Measurements from ENCODE around the gene CNIH2. TPM values are rescaled to one million over a fixed set of nuclear protein-coding genes. Genes with fewer than 3 reads are reported as not detected.
A peak's percentile ranks its signal among the peaks of the same experiment; 100 is the strongest.

The CNIH2 gene
- total and polyA plus RNA-seq, 2 of the 8 experiments (the other 6 are each of a cell fraction or from before 2014, with no cell fraction given), result 12.5 to 15.8 TPM

DNA sequence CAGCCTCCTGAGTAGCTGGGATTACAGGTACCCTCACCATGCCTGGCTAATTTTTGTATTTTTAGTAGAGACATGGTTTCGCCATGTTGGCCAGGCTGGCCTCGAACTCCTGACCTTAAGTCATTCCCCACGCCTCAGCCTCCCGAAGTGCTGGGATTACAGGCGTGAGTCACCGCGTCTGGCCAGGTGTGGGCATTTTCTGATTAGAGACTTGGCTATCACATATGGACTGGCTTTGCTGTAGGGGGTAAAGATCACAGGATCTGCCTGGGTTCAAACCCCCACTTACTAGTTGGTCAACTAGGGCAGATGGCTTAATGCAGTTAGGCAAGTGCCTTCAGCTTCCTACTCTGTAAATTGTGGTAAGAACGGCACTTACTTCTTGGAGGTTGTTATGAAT, 32.3 kb downstream of the CNIH2 start:
- POLR2A ChIA-PET (ENCODE audit: partially characterized antibody), result interaction anchor here (1.2 to 4.1 kb wide), 7 partner anchors 10 to 60 kb away, joined by 3 to 16 read pairs (median 5); partner anchors contain the start of genes BRMS1 and TMEM151A
- 0 out of 2 replicates have a peak overlapping the region, but pooled peaks have one; percentile 4 for H2BK12ac ChIP-seq (ENCODE audit: low read depth, low read length)
- no peak overlapping the region for H3K4me3 ChIP-seq (ENCODE audit: extremely low read depth in 1 of 4, insufficient read depth in 2 of 4, low read depth in 3 of 4, low read length in 4 of 4)
- no peak overlapping the region for H3K23ac ChIP-seq (ENCODE audit: insufficient read length)
- no peaks in the 10 kb centered on the region for H4K20me1 ChIP-seq (replicated peaks in 1 of 2; ENCODE audit: control insufficient read depth in 1 of 2, insufficient read depth in 2 of 2, low read length in 2 of 2)
- H3K56ac ChIP-seq (replicated peaks; ENCODE audit: insufficient read length, low read depth, low read length), result no peak overlapping the region
- FAIRE-seq (no peak), DNase-seq (ENCODE audit: low read depth in 1 of 2, low spot score in 2 of 2) (no peak)
- no peaks in the 10 kb centered on the region for H3K79me2 ChIP-seq (ENCODE audit: control insufficient read depth in 1 of 2, insufficient read depth in 2 of 2, low read length in 2 of 2)
- no peak for TF ChIP-seq HDAC6 (IDR thresholded peaks at IDR 0.05; ENCODE audit: low read depth, low read length)
- no peak for TF ChIP-seq SAP30 (IDR thresholded peaks at IDR 0.05; ENCODE audit: insufficient read depth, insufficient replicate concordance, low read length)
- TF ChIP-seq NANOG (IDR thresholded peaks at IDR 0.05; ENCODE audit: insufficient read depth, low read depth, low read length, poor library complexity, severe bottlenecking), result no peak
- TF ChIP-seq ZNF274 (IDR thresholded peaks at IDR 0.05; ENCODE audit: borderline replicate concordance, extremely low read depth, low read length), result no peak
- TF ChIP-seq KDM5A (IDR thresholded peaks at IDR 0.05; ENCODE audit: low read length), result no peak
- no peak for TF ChIP-seq PHF8 (conservative IDR thresholded peaks at IDR 0.05; ENCODE audit: low read depth, low read length)
- no peak for TF ChIP-seq GABPA (IDR thresholded peaks at IDR 0.05; ENCODE audit: borderline replicate concordance, insufficient read depth, low read length)
- no peak for TF ChIP-seq POU5F1 (IDR thresholded peaks at IDR 0.05; ENCODE audit: low read depth, low read length)
- no peak for TF ChIP-seq KDM1A (IDR thresholded peaks at IDR 0.05; ENCODE audit: borderline replicate concordance, low read length)
- no peak for TF ChIP-seq SRF (IDR thresholded peaks at IDR 0.05; ENCODE audit: low read depth, low read length)
- TF ChIP-seq RBBP5 (IDR thresholded peaks at IDR 0.05; ENCODE audit: borderline replicate concordance, low read depth, low read length), result no peak
- TF ChIP-seq TAF1 (IDR thresholded peaks at IDR 0.05; ENCODE audit: low read depth, low read length), result no peak
- no peak for TF ChIP-seq CEBPB (IDR thresholded peaks at IDR 0.05; ENCODE audit: low read depth, low read length)
- no peak for TF ChIP-seq EZH2 (IDR thresholded peaks at IDR 0.05; ENCODE audit: low read depth, low read length, severe bottlenecking)
- no peak overlapping the region for H4K8ac ChIP-seq (ENCODE audit: extremely low read depth, insufficient read depth, low read length)
- H3K9me3 ChIP-seq (ENCODE audit: insufficient read depth in 2 of 2, low read depth in 1 of 2, low read length in 1 of 2), result no peaks in the 10 kb centered on the region
- H3K36me3 ChIP-seq (ENCODE audit: control insufficient read depth in 2 of 4, insufficient read depth in 4 of 4, low read length in 3 of 4), result no peaks in the 10 kb centered on the region
- H2BK15ac ChIP-seq (ENCODE audit: low read length), result no peak overlapping the region
- no peak overlapping the region for H4K91ac ChIP-seq (replicated peaks; ENCODE audit: insufficient read length, low read length)
- no peak overlapping the region for H2BK20ac ChIP-seq (ENCODE audit: low read length)
- no peak overlapping the region for H3K27ac ChIP-seq (ENCODE audit: low read depth, low read length)
- H3K79me1 ChIP-seq (ENCODE audit: low read depth, low read length), result no peaks in the 10 kb centered on the region
- whole genome bisulfite sequencing, 2 experiments (ENCODE audit: extremely low coverage in 1 of 2, insufficient coverage in 1 of 2, insufficient read length in 1 of 2, insufficient replicate concordance in 2 of 2, low coverage in 1 of 2, low lambda C conversion rate in 2 of 2, missing lambda C conversion rate in 1 of 2), result 90% methylated on average over 8 of the region's 8 CpGs; no CpG with 5 or more reads in 1 of the 2 experiments
- peaks cover 8% of the 10 kb centered on the region for H3K23me2 ChIP-seq (ENCODE audit: low read depth, low read length)
- H2BK5ac ChIP-seq (ENCODE audit: low read depth, low read length), result no peak overlapping the region
- H3K4ac ChIP-seq (replicated peaks; ENCODE audit: insufficient read length, low read depth, low read length), result no peak overlapping the region
- no peak overlapping the region for H2AFZ ChIP-seq (ENCODE audit: low read length)
- H3K9ac ChIP-seq (replicated peaks in 1 of 4; ENCODE audit: extremely low read depth in 1 of 4, low read depth in 3 of 4, low read length in 3 of 4), result no peak overlapping the region
- H3K27me3 ChIP-seq (replicated peaks in 1 of 4; ENCODE audit: control insufficient read depth in 3 of 4, extremely low read depth in 1 of 4, insufficient read depth in 3 of 4, low read length in 3 of 4), result peaks cover 0 to 3% (median 0%) of the 10 kb centered on the region in 4 experiments; a peak in 2 of 7 replicates
- no peak overlapping the region for H2AK5ac ChIP-seq (ENCODE audit: low read depth, low read length)
- CTCF ChIA-PET (ENCODE audit: partially characterized antibody), result interaction anchor here (1.2 to 11.7 kb wide), 12 partner anchors 9 to 37 kb away, joined by 6 to 242 read pairs (median 38); partner anchors contain the start of genes B4GAT1, BRMS1, RIN1 and TMEM151A
- H3K4me2 ChIP-seq (ENCODE audit: insufficient read depth in 1 of 2, low read depth in 2 of 2, low read length in 2 of 2), result no peak overlapping the region
- no peak overlapping the region for H3K14ac ChIP-seq (ENCODE audit: insufficient read length)
- no peak overlapping the region for H4K5ac ChIP-seq (ENCODE audit: insufficient read length, low read depth, low read length)
- no peak overlapping the region for H3K18ac ChIP-seq (ENCODE audit: extremely low read depth, low read length)
- peaks cover 3 to 13% (median 6%) of the 10 kb centered on the region in 4 experiments; a peak in 6 of 7 replicates for H3K4me1 ChIP-seq (replicated peaks in 1 of 4; ENCODE audit: control insufficient read depth in 3 of 4, insufficient read depth in 4 of 4, low read length in 3 of 4)
- no peak overlapping the region for H2BK120ac ChIP-seq (replicated peaks; ENCODE audit: low read depth, low read length)

All from H1 (cell line).